GM19025 (cell line): ENCODE results near the gene OAF.

Source experiments
- ATAC-seq: cut with Tn5 transposase; IDR thresholded peaks from one replicate; pipeline ENCODE4 v1.9.1; 2021; ENCODE audit warnings: mild to moderate bottlenecking, low read depth, moderate library complexity; ENCODE audit not compliant: unreplicated experiment

OAF gene

DNA sequence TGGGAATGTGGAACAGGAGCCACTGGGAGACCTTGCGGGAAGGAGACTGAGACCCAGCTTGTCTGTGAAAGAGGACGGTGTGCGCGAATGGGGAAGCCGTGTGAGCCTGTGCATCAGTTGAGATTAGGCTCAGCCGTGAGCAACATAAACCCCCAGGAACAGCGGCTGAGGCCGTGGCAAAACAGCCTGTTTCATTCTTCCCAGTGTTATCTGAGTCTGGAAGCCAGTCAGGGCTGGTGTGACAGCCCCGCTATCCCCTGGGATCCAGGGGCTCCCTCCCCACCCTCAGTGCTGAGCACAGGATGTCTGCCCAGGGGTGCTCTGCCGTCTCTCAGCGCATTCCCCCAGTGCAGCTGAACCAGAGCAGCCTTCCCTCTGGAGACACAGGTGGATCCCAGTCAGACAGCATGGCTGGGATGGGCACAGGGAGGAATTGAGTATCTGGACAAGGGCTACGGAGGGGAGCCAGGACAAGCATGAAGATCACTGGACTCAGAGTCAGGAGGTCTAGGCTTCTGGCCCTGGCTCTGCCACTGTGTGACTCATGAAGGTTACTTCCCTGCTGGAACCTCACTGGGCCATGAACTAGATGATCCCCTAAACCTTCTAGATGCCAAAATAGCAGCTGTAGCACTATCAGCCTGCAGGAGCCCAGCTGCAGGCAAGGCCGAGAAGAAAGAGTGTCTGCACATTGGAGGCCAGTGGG, 8.6 kb downstream of the OAF start:
- ATAC-seq, result no peak

DNA sequence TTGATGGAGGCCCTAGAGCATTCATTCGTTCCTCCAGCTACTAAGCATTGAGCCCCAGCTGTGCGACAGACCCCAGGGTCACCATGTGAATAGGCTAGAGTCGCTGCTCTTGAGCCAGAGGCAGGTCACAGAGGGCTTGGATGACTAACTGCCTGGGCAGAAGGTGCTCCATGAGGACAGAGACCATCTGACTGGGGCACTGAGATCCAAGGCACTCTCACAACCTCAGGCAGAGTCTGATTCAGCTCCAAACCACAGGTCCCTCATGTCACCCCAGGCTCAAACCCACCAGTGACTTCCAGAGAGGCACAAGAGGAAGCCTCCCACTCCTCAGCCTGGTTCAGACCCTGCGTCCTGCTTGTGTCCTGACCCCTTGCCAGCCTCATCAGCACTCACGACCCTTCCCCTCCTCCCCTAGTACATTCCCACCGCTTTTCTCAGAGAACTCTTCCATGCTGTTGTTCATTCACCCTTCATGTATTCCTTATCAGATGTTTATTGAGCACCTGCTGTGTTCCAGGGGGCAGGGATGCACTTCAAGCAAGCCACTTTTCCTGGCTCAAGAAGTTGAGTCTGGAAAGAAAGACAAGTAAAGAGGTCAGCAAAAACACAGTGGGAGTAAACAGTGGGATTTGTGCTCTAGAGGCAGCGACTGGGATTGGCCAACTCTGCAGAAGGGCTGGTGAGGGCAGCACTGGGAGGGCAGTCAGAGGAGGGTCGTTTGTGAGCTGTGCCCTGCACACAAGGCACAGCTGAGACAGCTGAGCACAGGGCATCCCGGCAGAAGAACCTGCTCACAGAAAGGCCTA, 9.3 kb downstream of the OAF start:
- ATAC-seq, result no peak

DNA sequence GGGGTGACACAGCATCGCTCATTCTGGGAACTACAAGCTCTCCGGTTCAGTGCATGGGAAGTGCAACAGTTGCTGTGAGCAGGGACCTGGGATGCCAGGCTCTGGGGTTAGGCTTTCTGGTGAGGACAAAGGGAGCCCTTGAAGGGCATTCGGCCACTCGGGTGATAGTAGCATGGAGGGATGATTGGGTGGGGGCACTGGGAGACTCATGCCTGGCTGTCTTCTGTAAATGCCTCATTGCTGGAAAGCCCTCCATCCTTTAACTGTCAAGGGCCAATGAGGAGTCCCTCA, 9.9 kb downstream of the OAF start:
- no peak for ATAC-seq

DNA sequence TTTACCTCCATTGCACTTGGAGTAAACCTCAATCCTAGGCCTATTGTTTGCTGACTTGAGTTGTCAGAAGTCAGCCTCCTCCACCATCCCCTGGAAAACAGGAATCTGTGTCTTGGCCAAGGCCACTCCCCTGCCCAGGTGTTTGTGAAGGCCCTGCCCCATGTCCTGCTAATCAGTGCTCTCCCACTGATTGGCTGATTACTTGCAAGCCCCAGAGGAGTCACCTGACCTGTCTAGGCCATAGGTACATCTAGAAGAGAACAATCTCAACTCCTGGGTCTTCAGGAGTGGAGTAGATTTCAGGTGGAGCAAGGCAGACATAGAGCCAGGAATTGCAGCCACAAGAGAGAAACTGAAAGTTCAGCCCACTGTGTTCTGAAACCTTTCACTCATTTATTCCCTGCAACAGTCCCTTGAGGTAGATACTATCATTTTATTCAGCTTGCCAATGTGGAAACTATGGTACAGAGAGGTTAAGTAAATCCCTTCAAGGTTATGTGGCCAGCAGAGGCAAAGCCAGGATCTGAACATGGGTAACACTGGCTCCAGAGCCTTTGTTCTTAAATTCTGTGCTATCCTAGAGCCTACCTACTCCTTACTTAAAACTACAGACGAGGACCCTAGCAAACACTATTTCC, 10.4 kb downstream of the OAF start:
- ATAC-seq, result no peak

DNA sequence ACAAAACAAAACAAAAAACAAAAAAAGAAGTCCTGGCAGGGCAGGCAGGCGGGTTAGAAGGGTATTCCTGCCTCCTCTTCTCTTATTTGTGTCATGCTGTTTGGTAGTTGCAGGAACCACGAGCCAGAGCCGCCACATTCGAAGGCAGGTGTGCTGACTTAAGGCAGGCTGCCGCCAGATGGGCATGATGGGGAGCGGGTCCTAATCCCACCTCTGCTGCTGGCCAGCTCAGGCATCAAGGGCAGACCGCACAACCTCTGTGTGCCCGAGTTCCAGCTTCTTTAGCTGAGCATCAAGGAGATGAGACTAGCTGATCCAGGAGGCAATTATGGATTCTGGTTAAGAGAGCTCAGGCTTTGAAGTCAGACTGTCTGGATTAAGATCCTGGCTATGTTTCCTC, 12.1 kb downstream of the OAF start:
- no peak for ATAC-seq

DNA sequence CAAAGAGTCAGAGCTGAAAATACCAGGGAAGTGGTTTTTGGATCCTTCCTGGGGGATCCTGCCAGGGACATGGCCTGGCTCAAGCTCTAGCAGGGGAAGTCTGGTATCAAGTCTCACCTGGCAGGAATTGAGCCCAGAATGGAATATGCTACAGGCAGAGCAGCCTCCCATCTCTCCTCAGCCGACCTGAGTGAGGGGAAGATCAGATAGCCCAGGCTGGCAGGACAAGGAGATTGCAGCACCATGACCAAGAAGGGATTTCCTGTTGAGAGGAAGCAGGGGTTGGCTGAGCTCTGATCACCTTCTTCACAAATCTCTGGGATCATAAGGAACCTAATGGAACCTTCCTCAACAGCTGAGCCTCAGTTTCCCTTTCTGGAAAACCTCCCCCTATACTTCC, 13.0 kb downstream of the OAF start:
- ATAC-seq, result no peak

DNA sequence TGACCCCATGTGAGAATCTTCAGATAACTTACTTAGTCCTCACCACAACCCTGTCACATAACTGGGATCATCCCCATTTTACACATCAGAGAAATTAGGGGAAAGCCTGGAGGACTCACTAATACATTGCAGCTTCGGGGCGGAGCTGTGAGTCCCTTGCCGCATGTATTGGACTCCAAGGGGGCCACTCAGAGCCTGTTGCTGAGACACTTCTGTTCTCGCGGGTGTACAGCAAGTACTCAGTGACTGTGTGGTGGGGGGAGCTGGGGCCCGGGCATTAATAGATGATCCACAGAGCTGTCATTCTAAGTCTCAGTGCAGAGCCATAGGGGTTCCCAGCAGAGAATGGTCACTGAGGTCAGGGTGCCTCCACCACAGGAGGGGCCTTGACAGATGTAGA, 13.5 kb downstream of the OAF start:
- ATAC-seq, result no peak

DNA sequence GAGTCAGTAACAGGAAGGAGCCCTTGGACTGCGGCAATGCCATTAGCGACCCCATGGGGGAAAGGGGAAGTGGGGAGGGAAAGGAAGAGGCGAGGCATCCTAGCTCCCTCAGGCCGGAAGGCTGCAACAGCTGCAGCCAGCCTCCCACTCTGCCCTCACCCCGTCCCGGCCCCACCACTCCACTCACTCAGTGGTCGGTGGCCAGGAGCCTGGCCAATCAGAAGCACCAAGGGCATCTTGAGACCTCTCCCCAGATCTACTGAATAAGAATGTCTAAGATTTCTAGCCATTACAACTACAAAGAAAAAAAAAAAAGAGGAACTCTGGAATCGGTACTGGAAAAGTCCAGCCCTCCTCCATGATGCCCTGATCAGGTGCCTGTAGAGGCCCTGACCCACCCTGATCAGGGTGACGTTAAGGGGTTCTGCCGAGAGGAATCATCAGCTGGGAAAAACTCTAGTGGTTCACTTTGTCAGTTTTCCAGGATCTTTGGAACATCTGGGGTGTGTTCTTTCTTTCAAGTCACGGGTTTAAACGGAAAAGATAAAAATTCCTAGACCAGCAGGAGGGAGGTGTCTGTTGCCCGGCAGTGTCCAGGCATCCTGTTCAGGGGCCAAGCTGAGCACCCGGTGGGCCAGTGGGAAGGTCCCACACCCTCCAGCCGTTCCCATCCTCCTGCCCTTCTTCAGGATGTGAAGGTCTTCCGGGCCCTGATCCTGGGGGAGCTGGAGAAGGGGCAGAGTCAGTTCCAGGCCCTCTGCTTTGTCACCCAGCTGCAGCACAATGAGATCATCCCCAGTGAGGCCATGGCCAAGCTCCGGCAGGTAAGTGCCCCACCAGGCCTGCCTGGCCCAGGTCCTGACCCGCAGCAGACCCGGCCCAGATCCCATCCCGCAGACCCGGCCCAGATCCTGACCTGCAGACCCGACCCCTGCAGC, 14.4 kb downstream of the OAF start:
- ATAC-seq, result no peak

DNA sequence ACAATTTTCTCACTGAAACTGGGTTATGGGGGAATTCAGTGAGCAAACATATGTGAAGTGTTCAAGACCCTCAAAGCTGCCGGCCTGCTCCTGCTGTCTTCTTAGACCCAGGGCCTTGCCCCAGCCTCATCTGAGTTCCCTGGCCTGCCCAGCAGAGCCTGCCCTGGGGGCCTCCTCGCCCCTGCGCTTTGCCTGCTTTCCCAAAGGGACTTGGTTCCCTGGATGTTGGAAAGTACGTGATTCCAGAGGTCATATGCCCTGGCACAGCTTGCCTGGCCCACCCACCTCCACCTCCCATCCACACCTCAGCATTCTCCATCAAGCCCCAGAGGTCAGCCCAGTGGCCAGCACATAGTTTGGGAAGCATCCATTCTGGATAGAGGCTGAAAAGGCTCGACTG, 15.4 kb downstream of the OAF start:
- no peak for ATAC-seq

DNA sequence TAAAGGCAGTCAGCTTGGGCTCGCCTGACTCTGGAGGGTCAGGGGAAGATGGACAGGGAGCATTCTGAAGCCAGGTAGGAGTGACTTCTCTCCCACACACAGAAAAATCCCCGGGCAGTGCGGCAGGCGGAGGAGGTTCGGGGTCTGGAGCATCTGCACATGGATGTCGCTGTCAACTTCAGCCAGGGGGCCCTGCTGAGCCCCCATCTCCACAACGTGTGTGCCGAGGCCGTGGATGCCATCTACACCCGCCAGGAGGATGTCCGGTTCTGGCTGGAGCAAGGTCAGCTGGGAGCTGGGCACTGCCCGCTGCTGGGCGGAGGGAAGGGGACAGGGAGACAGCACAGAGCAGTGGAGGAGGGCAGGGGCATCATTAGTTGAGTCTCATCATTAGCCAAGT, 15.9 kb downstream of the OAF start:
- no peak for ATAC-seq

DNA sequence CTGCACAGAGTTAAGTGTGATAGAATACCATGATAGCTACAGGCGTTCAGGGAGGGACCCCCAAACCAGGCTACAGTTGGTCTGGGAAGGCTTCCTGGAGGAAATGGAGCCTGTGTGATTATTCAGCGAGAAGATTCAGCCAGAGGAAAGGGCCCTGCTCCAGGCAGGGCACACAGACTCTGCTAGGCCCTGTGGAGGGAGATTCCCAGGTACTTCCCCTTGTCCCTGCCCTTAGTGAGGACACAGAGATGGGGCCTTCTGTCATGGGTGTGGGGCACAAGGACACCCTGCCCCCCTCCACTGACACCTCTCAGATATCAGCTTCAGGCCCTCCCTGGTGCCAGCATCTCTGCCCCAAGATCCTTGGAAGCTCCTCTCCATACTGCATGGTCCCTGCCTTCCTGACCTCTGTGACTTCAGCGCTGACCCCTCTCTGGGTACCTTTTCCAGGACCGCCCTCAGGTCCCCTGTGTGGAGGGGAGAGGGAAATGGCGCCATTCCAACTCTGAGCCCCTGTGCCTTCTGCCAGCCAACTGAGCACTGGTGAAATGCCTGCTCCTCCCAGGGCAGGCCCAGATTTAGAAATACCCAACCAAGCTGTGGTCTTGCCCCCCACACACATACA, 16.5 kb downstream of the OAF start:
- ATAC-seq, result no peak

DNA sequence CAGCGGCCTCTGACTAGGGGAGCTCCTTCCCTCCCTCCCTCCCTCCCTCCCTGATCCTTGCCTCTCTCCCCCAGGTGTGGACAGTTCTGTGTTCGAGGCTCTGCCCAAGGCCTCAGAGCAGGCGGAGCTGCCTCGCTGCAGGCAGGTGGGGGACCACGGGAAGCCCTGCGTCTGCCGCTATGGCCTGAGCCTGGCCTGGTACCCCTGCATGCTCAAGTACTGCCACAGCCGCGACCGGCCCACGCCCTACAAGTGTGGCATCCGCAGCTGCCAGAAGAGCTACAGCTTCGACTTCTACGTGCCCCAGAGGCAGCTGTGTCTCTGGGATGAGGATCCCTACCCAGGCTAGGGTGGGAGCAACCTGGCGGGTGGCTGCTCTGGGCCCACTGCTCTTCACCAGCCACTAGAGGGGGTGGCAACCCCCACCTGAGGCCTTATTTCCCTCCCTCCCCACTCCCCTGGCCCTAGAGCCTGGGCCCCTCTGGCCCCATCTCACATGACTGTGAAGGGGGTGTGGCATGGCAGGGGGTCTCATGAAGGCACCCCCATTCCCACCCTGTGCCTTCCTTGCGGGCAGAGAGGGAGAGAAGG, 18.1 kb downstream of the OAF start:
- ATAC-seq, result no peak

DNA sequence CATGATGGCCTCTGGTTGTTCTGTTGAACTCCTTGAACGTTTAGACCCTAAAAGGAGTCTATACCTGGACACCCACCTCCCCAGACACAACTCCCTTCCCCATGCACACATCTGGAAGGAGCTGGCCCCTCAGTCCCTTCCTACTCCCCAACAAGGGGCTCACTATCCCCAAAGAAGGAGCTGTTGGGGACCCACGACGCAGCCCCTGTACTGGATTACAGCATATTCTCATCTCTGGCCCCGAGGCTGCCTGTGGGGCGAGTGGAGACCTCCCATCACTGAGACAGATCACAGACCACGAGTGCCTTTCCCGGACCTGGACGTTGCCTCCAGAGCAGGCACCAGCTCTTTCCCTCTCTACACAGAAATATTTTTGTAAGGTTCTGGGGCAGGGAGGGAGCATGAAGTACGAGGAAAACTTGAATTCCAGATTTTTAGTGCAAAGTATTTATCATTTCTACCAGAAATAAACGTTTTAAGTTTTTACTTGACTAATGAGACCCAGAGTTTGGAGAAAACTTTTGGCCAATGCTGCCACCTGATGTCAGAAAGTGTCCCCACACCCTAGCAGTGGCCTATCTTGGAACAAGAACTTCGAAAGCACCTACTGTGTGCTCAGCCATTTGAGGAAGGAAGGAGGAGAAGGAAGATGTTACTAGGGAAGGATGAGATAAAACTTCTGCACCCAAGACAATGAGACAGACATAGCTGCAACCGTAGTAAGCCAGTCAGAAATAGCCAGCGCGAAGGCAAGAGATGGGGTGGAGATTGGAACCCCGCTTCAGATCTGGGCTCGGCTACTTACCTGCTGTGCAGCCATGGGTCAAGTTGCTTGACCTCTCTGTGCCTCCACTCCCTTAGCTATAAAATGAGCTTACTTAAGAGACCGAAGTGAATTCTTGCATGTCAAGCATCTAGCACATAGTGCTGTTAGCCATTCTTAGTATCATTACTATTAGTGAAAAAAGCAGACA, 18.9 kb downstream of the OAF start:
- no peak for ATAC-seq

DNA sequence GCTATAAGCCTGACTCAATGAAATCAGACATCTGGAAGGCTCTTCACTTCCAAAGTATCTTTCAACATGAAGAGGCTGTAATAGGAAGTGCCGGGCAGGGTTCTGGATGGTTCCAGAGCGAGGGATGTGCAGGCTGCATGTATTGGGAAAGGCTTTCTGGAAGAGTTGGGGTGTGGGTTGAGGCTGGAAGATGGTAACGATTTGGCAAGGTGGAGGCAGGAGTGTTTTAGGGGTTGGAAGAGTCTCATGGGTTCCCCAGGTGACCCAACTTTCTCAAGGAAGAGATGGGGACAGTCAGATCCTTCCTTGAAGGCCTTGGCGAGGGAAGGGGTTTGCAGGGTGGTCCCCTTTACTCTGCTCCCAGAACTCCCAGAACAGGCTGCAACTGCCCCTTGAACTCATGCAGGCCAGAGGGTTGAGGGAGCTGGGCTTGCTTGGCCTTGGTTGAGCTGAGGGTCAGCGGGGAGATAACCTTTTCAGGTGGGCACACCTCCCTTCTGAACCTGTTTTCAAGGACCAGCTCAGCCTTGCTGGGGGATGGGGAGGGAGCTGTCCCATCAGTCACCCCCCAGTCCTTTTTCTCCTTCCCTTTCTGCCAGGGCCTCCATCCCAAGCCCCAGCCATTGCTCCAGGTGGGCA, 19.7 kb downstream of the OAF start:
- ATAC-seq, result no peak

DNA sequence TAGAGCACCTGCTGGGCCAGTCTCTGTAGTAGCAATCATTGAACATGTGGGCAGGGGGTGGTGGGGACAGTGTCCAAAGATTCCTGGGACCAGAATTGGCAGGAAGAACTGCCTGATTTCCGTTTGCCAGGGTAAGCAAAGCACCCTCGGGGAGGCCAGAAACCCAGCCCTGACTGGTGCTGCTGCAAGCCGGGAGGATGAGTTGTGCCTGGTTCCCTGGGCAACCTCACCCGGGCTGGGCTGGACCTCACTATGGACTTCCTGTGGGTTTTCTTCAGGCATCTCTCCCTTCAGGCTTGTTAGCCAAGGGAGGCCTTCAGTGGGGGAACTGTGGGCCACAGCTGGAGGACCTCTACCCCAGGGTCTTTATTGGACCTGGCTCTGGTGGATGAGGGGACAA, 21.1 kb downstream of the OAF start:
- no peak for ATAC-seq

DNA sequence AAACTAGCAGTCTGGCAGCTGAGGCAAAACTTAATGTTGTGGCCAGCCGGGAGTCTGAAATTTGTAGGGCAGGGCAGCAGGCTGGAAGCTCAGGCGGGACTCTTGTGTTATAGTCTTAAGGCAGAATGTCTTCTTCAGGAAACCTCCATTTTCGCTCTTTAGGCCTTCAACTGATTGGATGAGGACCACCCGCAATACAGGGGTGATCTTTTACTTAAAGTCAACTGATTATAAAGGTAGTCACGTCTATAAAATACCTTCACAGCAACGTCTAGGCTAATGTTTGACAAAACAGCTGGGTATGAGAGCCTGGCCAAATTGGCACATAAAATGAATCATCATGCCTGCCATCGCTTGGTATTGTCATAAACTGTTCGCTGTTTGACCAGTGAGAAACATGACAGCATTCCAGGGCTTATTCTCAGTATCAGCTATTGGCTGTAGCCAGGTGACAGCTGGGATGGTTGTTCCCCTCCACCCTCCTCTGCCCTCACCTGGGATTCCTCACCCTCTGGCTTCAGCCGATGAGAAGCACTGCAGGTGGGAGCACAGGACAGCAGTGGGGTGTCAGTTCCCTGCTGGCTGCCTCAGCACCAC, 22.5 kb downstream of the OAF start:
- no peak for ATAC-seq

DNA sequence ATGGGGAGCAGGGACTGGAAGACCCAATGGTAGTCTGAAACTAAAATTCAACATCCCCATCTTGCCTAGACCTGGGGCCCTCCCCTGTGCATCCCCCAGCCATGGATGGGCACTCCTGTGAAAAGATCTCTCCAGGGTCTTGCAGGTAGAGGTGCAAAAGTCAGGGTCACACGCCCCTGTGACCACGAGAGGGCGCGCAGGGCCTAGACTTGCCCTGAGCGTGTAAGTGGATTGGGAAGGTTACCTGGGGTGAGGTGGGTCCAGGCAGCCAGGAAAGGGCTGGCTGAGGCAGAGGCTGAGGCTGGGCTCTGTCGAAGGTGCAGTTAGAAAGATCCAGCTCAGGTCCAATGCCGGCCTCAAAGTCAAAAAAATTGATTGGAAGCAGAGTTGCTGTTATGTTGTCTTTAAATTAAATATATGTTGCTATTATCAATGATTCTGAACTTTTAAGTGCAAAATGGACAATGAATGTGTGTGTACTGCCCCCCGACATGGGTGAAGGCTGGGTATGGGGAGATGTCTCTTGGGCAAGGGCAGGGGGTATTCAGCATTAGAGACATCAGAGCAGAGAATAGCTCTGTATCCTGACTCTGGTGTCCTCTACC, 24.3 kb downstream of the OAF start:
- ATAC-seq, result no peak
